ENCODE results near the gene HCRTR1.

DNA sequence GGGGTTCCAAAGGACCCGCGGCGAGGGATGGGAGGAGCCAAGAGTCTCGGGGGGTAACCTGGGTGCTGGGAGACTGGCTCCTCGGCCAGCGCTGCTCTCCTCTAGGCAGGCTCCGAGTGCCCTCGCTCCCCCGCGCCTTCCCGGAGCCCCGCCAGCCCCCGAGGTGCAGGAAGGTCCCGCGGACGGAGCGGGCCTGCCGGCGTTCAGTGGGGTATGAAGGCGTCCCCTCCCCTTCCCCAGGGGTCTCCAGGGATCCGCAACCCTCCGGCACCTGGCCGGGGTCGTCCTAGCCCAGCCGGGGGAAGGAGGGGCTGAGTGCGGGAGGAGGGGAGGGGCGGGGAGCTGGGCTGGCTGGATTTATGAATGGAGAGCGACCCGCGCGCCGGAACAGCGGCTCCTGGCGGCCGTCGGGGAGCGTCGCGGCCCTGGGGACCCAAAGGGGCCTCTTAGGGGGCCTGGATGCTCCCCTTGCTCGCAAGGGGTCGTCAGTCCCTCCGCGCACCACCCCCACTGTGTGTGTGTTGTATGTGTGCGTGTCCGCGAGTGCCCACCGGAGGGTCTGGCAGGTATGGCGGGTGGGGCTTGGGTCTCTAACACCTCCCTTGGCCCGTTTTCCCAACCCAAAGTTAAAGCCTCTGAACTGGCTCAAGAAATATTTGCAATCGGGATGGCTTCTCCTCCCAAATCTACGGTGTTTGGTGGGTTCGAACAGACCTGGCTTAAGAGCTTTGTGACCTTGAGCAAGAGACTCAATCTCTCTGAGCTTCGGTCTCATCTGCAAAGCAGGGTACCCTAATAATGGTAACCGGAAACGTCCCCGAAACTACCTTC lies 642 bp downstream of the HCRTR1 start:
- TF ChIP-seq, protein P1, sequence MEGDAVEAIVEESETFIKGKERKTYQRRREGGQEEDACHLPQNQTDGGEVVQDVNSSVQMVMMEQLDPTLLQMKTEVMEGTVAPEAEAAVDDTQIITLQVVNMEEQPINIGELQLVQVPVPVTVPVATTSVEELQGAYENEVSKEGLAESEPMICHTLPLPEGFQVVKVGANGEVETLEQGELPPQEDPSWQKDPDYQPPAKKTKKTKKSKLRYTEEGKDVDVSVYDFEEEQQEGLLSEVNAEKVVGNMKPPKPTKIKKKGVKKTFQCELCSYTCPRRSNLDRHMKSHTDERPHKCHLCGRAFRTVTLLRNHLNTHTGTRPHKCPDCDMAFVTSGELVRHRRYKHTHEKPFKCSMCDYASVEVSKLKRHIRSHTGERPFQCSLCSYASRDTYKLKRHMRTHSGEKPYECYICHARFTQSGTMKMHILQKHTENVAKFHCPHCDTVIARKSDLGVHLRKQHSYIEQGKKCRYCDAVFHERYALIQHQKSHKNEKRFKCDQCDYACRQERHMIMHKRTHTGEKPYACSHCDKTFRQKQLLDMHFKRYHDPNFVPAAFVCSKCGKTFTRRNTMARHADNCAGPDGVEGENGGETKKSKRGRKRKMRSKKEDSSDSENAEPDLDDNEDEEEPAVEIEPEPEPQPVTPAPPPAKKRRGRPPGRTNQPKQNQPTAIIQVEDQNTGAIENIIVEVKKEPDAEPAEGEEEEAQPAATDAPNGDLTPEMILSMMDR (IDR thresholded peaks at IDR 0.05): peak; percentile 58 to 87 (median 69)
- no peak for TF ChIP-seq POLR2AphosphoS5 (IDR thresholded peaks at IDR 0.05)
- no peak for TF ChIP-seq POLR2A (IDR thresholded peaks at IDR 0.05; ENCODE audit: low read depth)
- no peak for TF ChIP-seq EP300 (IDR thresholded peaks at IDR 0.05)
